Activated CD4-positive, CD25-positive, alpha-beta regulatory T cell treated with anti-CD3 and anti-CD28 coated beads, Interleukin-2, amount 50 U/mL, for 24 hours (primary cell): ENCODE measurements around the gene SCUBE1.

Experiments
- ATAC-seq, 2 donors: fragments of 150-1000 bp; cut with Tn5 transposase; one replicate each; pipeline ENCODE4 v1.10.0; 2021; ENCODE audit warnings: mild to moderate bottlenecking in 1 of 2, moderate library complexity in 1 of 2

SCUBE1 gene

DNA sequence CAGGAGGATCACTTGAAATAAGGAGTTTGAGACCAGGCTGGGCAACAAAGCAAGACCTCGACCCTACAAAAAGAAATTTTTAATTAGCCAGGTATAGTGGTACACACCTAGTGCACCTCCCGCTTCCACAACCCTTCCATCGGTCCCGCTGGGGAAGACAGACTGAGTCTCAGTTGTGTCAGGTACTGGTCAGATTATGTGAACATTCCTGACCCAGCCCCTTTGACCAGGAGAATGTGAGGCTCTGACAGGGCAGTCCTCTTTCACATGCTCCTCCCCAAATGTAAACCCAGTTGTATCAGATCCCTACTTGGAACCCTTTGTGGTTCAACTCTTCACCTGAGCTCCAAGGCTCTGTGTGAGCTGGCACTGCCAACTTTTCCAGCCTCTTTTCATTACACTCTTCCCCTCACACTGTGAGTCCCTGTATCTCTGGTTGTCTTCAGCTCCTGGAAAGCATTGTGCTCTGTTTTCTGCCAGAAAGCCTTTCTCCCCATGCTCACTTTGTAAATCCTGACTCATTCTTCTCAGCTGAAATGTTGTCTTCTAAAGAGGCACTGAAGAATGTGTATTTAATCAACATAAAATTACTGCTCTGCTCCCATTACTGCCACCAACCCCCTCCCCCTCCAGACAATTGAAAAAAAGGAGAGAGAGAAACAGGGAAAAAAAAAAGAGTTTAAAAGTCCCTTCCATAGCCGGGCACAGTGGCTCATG lies 154.2 kb downstream of the SCUBE1 start:
- no peak for ATAC-seq

DNA sequence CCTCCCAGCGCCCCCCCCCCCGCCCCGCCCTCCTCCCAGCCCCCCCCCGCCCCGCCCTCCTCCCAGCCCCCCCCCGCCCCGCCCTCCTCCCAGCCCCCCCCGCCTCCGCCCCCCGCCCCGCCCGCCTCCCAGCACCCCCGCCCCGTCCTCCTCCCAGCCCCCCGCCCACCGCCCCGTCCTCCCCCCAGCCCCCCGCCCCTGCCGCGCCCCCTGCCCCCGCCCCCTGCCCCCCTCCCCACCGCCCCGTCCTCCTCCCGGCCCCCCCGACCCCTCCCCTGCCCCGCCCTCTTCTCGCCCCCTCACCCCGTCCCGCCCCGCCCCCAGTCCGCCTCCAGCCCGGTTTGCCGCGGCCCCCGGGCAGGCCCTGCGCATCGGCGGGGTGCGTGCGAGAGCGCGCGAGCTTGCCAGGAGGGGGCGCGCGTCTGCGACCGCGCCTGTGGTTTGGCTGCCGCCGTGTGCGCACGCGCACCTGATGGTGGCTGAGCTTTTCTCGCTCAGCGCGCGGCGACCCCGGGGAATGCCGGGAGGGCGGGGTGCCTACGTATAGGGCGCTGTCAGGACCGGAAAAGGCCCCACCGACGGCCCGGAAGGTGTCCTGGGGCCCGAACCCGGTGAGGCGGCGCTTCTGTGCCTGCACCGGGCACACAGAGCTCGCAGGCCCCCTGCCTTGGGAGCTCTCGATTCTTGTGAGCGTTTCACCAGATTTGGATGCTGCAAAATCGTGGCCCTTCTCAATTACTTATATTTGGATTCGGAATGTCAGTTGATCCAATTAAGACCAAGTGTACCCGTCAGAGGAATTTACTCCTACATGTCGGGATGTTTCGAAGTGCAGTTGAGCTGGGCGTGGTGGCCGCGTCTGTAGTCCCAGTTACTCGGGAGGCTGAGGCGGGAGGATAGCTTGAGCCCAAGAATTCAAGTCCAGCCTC lies 155.7 kb downstream of the SCUBE1 start:
- ATAC-seq: peak; percentile 93 to 96

DNA sequence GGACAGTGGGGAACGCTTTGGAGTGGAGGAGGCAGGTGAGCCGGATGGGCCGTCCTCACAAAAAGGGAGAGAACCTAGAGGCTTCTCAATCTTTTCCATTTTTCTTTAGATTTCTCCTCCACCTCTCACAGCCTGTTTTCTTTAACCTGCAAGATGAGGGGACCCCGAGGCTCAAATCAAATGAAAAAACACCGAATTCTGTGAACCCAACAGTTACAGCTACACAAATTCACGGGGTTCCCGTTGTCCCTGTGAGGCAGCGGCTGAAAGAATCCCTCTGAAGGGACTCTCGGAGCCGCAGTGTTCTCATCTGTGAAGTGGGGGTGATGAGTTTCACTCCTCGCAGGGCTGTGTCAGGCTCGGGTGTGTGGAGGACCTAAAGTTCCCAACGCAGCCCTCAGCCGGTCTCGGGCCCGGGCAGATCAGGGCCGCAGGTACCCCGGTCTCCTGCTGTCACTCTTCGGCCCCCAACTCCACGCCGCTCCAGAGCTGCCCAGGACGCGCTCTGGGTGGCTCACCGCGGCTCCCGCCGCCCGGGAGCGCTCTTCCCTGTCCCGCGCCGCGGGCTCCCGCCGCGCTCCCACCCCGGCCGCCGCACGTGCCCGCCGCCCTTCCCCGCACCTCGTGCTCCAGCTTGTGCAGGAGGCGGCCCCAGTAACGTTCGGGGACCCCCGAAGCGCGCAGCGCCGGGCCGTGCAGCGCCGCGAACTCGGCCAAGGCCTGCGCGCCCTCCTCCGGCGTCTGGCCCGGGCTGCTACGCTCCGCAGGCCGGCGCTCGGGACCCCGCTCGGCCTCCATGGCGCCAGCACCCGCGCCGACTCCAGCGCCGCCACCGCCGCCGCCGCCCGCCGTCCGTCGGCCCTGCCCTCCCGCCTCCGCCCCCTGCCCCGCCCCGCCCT lies 156.7 kb downstream of the SCUBE1 start, which contains the start of gene TTLL12:
TSS of gene TTLL12 (minus strand) at position 863 of the 899 bp plus-strand sequence. CDS start at position 798, 65 bp downstream.
- ATAC-seq: peak; percentile 26 to 27

DNA sequence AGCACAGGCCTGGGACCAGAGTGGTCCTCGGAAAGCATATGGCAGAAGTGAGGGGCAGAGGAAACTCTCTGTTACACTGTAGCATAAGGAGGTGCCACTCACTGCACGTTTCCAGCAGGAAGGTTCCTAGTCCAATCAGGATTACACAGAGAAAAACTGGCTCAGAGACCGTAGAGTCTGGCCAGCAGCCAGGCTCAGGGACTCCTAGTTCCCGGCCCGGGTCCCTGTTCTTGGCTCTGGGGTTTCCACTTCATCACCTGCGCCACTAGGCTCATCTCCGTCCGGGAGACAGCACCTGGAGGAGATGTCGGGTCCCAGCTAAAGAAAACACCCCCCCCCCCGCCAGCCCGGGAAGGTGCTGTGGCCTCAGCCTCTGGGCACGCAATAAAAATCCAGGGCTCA lies 157.3 kb downstream of the SCUBE1 start:
- no peak for ATAC-seq

DNA sequence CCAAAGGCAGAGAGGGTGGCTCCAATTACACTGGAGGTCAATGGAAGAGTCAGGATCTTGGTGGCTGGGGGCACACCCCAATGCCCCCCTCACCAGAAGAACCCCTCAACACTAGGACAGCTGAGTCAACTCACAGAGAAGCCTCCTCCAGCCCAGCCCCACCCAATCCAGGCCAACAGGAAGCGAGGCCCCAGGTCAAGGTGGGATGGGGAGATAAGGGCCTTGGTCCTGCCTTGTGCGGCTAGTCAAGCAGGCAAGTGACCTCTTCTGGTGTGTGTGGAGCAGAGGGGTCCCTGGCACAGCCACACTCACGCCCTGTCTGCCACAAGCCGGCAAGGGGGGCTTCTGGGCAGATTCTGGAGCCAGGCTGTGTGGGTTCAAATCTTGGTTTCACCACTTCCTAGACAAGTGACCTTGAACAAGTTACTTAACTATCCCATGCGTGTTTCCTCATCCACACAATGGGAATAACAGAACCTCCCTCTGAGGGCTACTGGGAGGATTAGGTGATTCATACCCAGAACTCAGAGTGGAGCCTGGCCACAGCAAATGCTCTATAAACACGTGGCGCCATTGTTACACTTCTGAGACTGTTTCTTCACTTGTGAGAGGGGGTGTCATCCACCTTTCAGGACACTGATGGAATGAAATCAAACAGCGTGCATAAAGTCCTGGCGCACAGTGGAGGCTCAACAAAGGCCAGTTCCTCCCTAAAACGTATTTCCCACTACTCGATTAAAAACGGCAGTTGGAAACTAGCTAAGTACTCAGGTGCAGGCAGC lies 159.5 kb downstream of the SCUBE1 start:
- no peak for ATAC-seq

DNA sequence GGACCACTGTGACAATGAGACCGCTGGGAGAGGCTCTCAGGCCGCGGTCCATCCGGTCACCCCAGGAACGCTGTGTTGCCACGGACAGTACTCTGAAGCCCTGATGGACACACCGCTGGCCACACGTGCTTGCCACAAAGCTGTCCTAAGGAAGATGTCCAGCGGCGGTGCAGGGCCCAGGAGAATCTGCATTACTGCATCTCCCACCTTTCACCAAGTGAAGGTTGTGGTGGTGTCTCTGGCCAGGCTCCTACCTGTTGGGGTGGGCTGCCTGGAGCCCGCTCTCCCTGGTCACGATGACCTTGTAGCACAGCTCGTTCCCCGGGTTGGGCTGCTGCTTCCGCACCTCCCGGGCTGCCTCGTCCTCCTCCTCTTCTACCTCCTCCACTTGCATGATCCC lies 160.4 kb downstream of the SCUBE1 start:
- ATAC-seq: no peak

DNA sequence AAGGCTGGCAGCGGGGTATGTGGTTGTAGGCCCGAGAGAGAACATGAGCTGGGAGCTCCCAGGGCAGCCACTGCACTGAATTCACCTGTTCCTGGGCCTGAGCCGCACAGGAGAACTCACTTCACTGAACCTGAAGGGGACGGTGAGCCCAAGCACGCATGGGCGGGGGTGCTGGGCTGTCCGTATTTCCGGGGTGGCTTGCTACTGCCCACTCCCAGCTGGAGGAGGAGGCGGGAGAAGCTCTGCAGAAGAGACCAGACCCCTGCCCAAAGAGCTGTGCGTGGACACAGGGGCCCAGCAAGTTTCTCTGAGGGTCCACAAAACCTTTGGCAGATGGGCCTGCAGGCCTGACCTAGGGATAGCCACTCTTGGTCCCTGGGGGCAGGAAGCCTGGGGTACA lies 161.1 kb downstream of the SCUBE1 start:
- ATAC-seq: no peak

DNA sequence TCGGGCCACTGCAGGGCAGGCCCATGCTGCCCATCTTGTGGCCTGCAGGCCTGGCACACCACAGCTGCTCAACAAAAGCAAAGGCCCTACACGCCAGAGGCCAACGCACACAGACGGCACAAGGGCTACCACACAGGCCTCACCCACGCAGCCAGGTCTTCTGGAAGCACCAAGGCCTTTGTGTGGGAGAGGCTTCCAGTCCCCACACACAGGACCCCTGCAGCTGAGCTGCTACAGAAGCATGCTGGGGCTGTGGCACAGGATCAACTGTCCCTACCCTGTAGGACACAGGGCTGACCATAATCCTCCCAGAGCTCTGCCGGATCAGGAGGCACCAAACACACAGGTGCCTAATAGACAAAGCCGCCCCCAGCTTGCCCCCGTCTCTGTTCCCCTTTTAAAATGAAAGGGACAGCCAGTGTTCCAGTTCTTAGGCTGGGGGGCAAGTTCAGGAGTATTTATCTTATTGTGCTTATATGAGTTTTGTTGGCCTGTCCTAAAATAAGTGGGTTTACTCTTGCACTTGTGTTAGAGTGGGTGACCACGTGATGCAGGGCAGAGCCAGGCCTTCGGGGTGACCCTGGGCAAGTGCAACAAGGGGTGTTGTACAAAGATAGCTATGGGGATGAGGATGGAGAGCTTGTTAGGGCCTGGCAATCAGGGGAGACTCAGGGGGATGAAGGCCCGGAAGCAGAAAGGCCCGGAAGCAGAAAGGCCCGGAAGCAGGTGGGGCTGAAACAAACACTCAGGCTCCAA lies 161.7 kb downstream of the SCUBE1 start:
- ATAC-seq: no peak

DNA sequence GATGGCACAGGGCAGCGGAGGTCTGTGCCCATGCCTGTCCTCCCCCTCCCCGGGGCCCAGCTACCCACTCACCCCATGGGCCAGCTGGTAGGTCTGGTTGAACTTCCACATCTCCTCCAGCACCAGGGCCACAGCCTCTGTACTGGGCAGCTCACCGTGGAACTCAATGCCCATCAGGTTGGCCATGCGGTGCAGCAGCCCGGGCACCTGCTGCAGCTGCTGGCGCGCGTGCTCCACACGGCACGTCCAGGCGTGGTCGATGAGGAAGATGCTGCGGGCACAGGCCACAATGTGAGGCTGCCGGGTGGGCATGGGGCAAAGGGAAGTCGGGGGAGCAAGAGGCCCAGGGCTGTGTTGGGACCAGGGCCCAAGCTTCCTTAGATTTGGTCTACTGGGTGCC lies 162.5 kb downstream of the SCUBE1 start:
- ATAC-seq: no peak

DNA sequence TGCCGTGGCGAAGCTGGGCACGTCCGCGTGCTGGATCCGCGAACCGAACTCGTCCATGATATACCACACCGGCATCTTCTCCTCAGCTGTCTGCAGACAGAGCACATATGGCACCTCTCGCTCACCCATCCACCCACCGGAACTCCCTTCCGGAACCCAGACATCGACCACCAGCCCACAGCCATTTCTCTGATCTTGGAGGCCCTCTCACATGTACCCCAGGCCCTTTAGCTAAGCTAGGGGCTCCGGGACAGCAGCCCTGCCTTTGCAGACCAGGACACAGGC lies 163.3 kb downstream of the SCUBE1 start:
- ATAC-seq: no peak

DNA sequence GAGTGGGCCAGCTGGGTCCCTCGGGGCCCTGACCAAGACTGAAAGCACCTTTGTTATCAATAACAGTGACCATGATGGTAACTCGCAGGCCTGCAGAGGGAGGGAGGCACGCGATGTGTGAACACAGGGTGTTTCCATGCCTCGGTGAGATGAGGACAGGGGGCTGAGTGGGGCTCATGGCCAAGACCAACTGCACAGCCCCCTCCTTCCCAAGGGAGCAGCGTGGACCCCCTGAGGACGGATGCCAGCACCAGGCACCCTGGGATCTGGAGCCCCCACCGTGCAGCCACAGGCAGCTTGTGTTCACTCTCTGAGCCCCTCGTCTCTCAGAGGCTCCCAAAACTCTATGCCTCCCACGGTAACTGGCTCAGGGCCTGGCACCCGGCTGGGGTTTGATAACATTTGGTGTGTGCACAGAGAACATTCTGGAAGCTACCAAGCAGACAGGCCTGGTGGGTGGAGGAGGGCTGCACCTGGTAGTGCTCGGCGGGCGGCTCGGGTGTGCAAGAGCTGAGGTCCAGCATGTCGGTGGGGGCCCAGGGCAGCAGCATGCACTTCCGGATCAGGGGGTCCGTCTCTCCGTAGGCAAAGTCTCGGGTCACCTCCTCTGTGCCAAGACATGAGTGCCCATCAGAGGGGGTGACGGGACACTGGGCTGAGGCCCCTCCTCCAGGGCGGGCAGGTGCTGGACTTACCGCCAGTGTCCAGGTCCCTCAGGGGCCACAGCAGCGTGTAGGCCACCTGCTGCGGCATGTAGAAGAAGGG lies 163.8 kb downstream of the SCUBE1 start:
- no peak for ATAC-seq

DNA sequence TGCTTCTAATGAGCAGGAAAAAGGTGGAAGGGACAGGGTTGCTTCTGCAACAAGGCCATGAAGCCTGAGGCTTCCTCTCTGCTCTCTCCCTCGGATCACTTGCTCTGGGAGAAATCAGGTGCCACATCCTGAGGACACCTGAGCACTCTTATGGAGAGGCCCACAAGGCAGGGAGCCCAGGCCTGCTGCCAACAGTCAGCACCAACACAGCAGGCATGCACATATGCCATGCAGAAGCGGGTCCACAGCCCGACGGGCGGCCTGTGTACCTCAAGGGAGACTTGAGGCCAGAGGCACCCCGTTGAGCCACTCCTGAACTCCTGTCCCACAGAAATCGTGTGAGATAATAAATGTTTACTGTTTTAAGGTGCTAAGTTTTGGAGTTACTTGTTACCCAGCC lies 165.7 kb downstream of the SCUBE1 start:
- no peak for ATAC-seq

DNA sequence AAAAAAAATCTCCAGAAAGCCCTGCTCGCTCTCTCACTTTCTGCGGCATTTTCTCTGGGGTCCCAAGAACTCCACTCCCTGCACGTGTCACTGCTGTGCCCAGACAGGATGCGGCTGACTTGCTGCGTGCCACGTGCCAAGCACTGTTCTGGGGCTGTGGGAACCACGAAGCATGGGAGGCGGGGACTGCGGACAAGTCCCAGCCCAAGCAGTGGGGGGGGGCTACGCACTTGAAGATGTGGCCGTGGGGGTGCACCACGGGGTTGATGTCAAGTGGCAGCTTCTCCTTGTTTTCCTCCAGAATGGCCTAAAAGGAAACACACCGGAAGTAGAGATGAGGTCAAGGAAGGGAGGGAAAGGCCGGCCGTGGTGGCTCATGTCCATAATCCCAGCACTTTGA lies 167.1 kb downstream of the SCUBE1 start:
- no peak for ATAC-seq

DNA sequence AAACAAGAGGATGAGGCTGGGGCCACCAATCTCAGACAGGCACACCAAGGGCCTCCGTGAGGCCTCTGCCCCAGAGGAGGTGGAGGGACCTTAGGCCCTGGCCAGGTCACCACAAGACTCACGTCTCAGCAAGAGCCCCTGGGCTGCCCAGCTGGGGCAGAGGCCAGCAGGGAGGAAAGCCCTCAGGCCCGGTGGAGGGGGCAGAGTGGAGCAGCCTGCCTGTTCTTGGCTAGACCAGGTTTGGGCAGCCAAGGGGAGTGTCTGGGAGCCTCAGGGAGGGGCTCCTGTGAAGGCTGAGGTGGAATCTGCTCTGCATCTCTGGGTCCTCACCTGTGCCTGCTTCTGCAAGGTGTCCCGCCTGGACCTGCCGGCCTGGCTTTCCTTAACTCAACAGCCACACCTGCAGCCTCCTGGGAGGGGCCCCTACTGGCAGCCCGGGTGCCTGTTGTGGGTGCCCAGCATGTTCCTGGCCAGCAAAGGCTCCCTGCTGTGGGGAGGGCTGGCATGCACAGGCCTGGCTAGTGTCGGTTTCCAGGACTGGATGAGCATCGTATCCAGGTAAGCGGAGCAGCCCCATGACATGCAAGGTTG lies 168.1 kb downstream of the SCUBE1 start:
- no peak for ATAC-seq

DNA sequence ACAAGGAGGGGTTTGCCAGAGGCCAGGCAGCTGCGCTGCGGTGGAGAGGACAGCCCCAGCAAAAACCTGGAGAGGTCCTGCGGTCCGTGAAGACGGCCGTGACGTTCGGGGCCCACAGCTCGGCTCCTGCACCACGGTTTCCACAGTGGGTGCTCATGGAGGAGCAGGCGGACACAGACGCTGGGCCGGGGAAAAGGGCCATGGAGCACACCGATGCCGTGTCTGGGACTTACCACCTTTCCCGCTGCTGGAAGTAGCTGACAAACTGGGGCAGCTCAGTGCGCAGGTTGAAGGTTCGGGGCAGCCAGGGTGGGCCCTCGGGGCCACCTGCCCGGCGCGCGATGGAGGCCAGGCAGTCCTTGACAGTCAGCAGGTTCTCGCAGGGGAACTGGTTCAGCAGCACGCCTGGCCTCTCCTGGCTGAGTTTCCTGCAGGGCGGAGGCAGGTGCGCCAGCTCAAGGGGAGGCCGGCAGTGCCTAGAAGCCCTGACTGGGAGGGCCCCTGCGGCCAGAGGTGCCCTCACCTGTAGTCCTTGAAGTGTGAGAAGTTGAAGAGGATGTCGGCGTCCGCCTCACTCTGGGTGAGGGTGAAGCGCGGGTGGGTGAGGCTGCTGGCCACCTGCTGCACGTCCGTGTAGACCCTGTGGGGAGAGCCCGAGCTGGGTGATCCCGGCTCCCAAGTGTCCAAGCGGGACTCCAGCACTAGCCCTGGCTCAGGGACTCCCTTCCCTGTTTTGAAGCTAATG lies 169.0 kb downstream of the SCUBE1 start:
- no peak for ATAC-seq

DNA sequence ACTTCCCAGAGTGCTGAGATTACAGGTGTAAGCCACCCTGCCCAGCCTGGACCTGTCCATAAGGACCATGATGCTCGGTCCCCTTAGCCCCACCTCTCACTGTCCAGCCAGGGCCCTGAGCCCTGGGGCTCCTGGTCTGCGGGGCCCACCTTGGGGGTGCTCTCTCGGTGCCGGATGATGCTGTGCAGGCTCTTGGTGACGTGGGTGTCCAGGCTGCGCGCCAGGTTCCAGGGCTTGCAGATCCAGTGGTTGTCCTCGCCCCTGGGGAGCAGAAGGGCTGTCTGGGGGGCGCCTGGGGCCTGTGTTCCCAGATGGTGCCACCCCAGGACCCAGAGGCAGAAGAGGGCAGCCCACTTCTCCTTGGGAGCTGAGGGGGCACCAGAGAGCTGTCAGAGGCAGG lies 169.6 kb downstream of the SCUBE1 start:
- no peak for ATAC-seq

DNA sequence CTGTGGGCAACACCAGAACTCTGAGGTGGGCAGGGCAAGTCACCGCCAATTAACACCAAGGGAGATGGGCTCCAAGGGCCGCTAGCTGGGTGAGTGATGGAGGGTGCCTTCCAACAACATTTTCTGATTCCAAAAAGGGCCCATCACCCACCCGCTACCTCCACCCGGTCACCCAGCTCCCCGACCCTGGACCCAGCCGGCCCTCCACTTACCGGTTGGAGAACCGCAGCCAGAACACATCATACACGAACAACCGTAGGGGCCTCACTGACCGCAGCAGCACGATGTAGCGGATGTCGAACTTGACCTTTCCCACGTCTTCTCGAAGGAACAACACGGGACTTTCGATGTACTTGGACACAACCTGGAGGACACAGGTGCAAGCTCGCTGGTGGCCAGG lies 171.0 kb downstream of the SCUBE1 start:
- no peak for ATAC-seq

DNA sequence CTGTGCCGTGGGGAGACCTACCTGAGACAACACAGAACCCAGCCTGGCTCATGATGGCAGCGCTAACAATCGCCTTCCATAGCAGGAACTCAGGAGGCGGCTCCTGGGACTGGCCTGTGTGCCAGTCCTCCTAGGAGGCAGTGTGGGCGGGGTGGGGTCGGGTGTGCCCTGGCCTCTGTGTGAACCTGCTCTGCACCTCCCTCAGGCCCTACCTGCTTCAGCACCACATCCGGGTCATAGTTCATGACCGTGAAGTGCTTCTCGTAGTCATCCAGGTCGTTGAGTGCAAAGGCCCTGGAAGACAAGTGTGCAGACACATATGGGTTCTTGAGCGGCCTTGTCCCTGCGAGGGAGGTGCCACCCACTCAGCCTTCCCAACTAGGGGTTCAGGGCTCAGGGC lies 171.6 kb downstream of the SCUBE1 start:
- no peak for ATAC-seq

DNA sequence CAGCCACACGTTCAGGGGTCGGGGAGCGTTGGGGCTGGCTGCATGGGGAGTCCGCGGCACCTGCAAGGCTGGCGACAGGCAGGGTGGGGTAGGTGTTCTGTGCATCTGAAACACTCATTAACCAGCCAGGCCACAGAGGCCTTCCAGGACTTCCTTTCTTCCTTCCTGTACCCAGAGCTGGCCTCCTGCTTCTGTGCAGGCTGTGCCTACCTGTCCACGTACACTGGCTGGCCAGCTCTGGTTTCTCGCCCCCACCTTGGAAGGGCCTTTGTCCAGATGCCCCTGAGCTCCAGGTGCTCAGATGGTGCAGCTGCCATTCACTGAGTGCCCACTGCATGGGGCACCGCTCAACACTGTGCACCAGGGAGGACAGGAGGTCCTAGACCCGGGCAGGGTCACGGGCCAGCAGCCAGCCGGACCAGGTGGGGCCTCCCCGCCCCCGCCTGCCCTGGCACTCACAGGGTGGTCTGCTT lies 172.1 kb downstream of the SCUBE1 start:
- ATAC-seq: no peak

DNA sequence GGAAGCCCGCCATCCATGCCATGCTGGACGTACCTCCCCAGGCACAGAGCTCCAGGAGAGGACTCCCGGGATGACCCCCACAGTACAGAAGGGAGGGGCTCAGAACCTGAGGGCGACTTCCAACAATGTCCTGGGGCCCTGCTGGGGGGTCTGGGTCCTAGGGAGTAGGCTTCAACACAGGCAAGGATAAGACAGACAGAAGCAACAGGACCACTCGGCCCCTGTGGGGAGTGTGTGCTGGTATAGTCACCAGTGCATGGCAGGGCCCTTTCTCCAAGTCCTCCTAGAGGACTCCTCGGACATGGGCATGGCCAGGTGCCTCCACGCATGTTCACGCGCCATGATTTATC lies 173.1 kb downstream of the SCUBE1 start:
- no peak for ATAC-seq
